GF-D8 (cell line): Measurements from ENCODE around the gene RGMA.

Experiments used
- DNase-seq: peaks from one replicate; lab custom pipeline; 2025; lab: John Stamatoyannopoulos, UW

The RGMA gene

GRCh38 chr15:93048426-93048721 is 40.6 kb downstream of the RGMA start:
- no peak for DNase-seq

GRCh38 chr15:93047621-93048425 is 41.2 kb downstream of the RGMA start:
- peak; percentile 81 for DNase-seq

- no peak for DNase-seq
Measured at GRCh38 chr15:93046721-93047120, 42.3 kb downstream of the RGMA start.

GRCh38 chr15:93046120-93046519 is 42.9 kb downstream of the RGMA start:
- DNase-seq: no peak

GRCh38 chr15:93045191-93045785 is 43.7 kb downstream of the RGMA start:
- no peak for DNase-seq

GRCh38 chr15:93044301-93045190 is 44.5 kb downstream of the RGMA start:
- no peak for DNase-seq

GRCh38 chr15:93043621-93044300 is 45.2 kb downstream of the RGMA start:
- DNase-seq: no peak

- no peak for DNase-seq
Measured at GRCh38 chr15:93042691-93043378, 46.2 kb downstream of the RGMA start.

- no peak for DNase-seq
Measured at GRCh38 chr15:93042211-93042610, 46.8 kb downstream of the RGMA start.

- no peak for DNase-seq
Measured at GRCh38 chr15:93041159-93041547, 47.9 kb downstream of the RGMA start.

GRCh38 chr15:93040288-93041158 is 48.5 kb downstream of the RGMA start:
- DNase-seq: peak; percentile 92

GRCh38 chr15:93039562-93040287 is 49.3 kb downstream of the RGMA start:
- DNase-seq: peak; percentile 6

GRCh38 chr15:93037820-93038705 is 50.9 kb downstream of the RGMA start:
- peak; percentile 32 for DNase-seq

- peak; percentile 97 for DNase-seq
Measured at GRCh38 chr15:93036951-93037819, 51.8 kb downstream of the RGMA start.

GRCh38 chr15:93035953-93036810 is 52.8 kb downstream of the RGMA start:
- DNase-seq: peak; percentile 66

GRCh38 chr15:93035092-93035915 is 53.7 kb downstream of the RGMA start:
- no peak for DNase-seq
